Adrenal gland (tissue), 12 donors: ENCODE results near the gene TMED7. TPM values are rescaled to one million over a fixed set of nuclear protein-coding genes. Genes with fewer than 3 reads are reported as not detected.

Experiments
- DNase-seq, 7 donors: peaks; one replicate each; pipeline ENCODE4 v3.0.0-alpha.2; 2019 to 2020
- H3K27ac ChIP-seq, 5 donors: fragments of 200-600 bp; sonication (generic) in 4 of 5; 1 replicate in 3 of 5; 2 replicates in 2 of 5; pipeline versions ENCODE4 v1.5.1 to v1.8.0; 2016 to 2020; ENCODE audit warnings: mild to moderate bottlenecking in 1 of 5
- H3K27me3 ChIP-seq: fragments of 200-600 bp; 2 replicates; pipeline ENCODE4 v1.8.0; 2021
- H3K36me3 ChIP-seq, 2 donors: fragments of 200-600 bp; replicated peaks in 1 of 2; 1 replicate in 1 of 2; 2 replicates in 1 of 2; pipeline versions ENCODE4 v1.5.1 to v1.8.0; 2018 to 2022
- H3K4me1 ChIP-seq, 2 donors: fragments of 200-600 bp; replicated peaks in 1 of 2; 1 replicate in 1 of 2; 2 replicates in 1 of 2; pipeline versions ENCODE4 v1.5.1 to v1.8.0; 2018 to 2021
- H3K4me3 ChIP-seq, 4 donors: fragments of 200-600 bp; sonication (generic) in 3 of 4; one replicate each; pipeline ENCODE4 v1.5.1; 2016 to 2018
- H3K9me3 ChIP-seq, 3 donors: fragments of 200-600 bp; sonication (generic) in 1 of 3; replicated peaks in 1 of 3; 1 replicate in 2 of 3; 2 replicates in 1 of 3; pipeline versions ENCODE4 v1.5.1 to v1.8.0; 2016 to 2021
- CTCF ChIP-seq, 6 experiments: fragments of 450-650 bp in 4 of 6; fragments of 200-600 bp in 2 of 6; sonication (generic) in 1 of 6; IDR thresholded peaks; 1 replicate in 5 of 6; 2 replicates in 1 of 6; pipeline versions ENCODE4 v1.5.1 to v1.8.0; 2016 to 2021; ENCODE audit warnings: antibody characterized with exemption in 6 of 6, mild to moderate bottlenecking in 2 of 6, moderate library complexity in 1 of 6
- POLR2A ChIP-seq, 2 donors: fragments of 450-650 bp; IDR thresholded peaks; one replicate each; pipeline ENCODE4 v1.6.1; 2017; ENCODE audit warnings: antibody characterized with exemption in 2 of 2, mild to moderate bottlenecking in 2 of 2, moderate library complexity in 1 of 2
- WGBS, 4 donors: extraction: QIAGEN DNeasy Blood & Tissue Kit in 2 of 4; methylation state at CpG; one replicate each; pipeline versions ENCODE4 v1.1.5 to v1.1.7; 2013 to 2017; 5-methylcytosine and 5-hydroxymethylcytosine counted together
- intact Hi-C, 2 donors: fragments of 100-400 bp; cut with DNase I; formaldehyde crosslinking; loops; one replicate each; pipeline versions ENCODE4 v1.14.1 to v1.15.0; 2022 to 2023
- polyA plus RNA-seq, 3 donors: library from polyadenylated mRNA; stranded (reverse); fragments of 200-250 nt in 2 of 3; fragments of 350-450 nt in 1 of 3; fragmentation: Illumina TruSeq in 1 of 3; extraction: RNeasy Lipid Tissue Mini Kit (QIAGEN cat#74804) in 1 of 3; gene quantifications; one replicate each; pipeline ENCODE4 v1.2.3, GENCODE V29; 2013 to 2014
- total RNA-seq, 9 donors: library from RNA; depleted of rRNA in 4 of 9; stranded (reverse); fragments of >200 nt in 4 of 9; fragments of 120-200 nt in 1 of 9; fragmentation: NEBNext Ultra II Directional in 1 of 9; extraction: Animal tissue kit (Norgen Biotek cat#: 25700) in 1 of 9; gene quantifications; one replicate each; pipeline versions ENCODE4 v1.1.0 to v1.2.4, GENCODE V29; 2013 to 2023
- donor health status: healthy with polysubstance abuse.
- donor health status: Bipolar disorder and iron deficiency.
- donor health status: DM: yes; HTN: yes; CAD: no.
- donor health status: DM: no; HTN: no; CAD: no.
- donor health status: DM: no; HTN: no; CAD: no.
- donor health status: DM: yes; HTN: yes; CAD: no.

Gene TMED7
- total and polyA plus RNA-seq, 12 donors, result 9.3 to 205 (median 87.2) TPM

- no peak for DNase-seq
- no peaks in the 10 kb centered on the region for H3K27me3 ChIP-seq
- intact Hi-C loops, result no loop called here
- H3K4me3 ChIP-seq, result no peak overlapping the region
- no peak overlapping the region for H3K27ac ChIP-seq
- peaks cover 0 to 18% of the 10 kb centered on the region in 2 donors for H3K36me3 ChIP-seq
- WGBS, 4 donors, result 96 to 99% (median 97%) methylated on average over 5 of the region's 5 CpGs
- no peak for TF ChIP-seq CTCF (IDR thresholded peaks at IDR 0.05)
- no peak for TF ChIP-seq POLR2A (IDR thresholded peaks at IDR 0.05)
- no peaks in the 10 kb centered on the region for H3K9me3 ChIP-seq
- peaks cover 10 to 21% of the 10 kb centered on the region in 2 donors for H3K4me1 ChIP-seq
These were observed 14.0 kb downstream of the TMED7 start for GRCh38 chr5:115611873-115612272.

DNA sequence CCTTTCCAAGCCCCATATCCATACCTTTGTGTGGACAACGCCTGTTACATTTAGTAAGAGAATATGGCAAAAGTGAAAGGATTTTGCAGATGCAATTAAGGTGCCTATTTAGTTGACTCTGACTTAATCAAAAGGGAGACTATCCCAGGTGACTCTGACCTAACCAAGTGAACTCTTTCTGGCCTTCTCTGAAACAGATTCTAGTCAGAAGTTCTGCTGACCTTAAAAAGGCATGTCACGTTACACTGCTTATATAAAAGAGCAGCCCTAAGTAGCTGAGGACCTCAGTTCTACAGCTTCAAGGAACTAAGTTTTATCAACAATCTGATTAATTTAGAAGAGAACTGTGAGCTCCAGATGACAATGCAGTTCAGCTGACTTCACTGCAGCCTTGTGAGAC, 17.9 kb downstream of the TMED7 start:
- no peak for DNase-seq
- TF ChIP-seq CTCF (IDR thresholded peaks at IDR 0.05), result no peak
- Histone ChIP-seq H3K4me3 (no peak overlapping the region), H3K27me3 (no peaks in the 10 kb centered on the region), H3K4me1 (peaks cover 0 to 18% of the 10 kb centered on the region in 2 donors), H3K27ac (no peak overlapping the region), H3K36me3 (no peaks in the 10 kb centered on the region), H3K9me3 (no peaks in the 10 kb centered on the region)
- intact Hi-C loops, result no loop called here
- 76 to 87% (median 82%) methylated on average over 2 of the region's 2 CpGs for WGBS, 4 donors

DNA sequence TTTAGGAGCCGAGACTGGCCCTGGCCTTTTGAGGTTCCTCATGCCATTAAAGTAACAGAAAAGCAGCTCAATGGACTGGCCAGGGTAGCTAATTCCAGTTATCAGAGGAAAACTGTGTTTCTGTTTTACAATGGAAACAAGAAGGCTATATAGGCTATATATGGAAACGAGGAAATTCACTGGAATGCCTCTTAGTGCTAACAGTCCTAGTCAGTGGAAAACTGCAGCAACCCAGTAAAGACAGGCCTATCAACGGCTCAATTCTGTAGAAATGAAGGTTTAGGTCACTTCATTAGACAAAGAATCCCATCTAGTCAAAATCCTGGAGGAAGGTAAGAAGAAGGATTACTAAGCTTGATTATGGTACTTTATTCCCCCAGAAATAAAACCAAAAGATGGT, 20.4 kb downstream of the TMED7 start:
- Histone ChIP-seq H3K27ac (no peak overlapping the region), H3K36me3 (no peaks in the 10 kb centered on the region)
- WGBS, 4 donors, result 89 to 93% (median 91%) methylated on average over 3 of the region's 3 CpGs

GRCh38 chr5:115602591-115603125, 23.2 kb downstream of the TMED7 start:
- Histone ChIP-seq H3K4me3 (peak overlapping the region in 2 of 4 donors; percentile 61 to 96), H3K27ac (peak overlapping the region in 4 of 5 donors; percentile 89 to 97 (median 94)), H3K36me3 (no peaks in the 10 kb centered on the region), H3K4me1 (peaks cover 0 to 39% of the 10 kb centered on the region in 2 donors), H3K27me3 (no peaks in the 10 kb centered on the region), H3K9me3 (no peaks in the 10 kb centered on the region)
- 30 to 38% (median 37%) methylated on average over 11 of the region's 11 CpGs for WGBS, 4 donors
- intact Hi-C loops, result no loop called here
- TF ChIP-seq POLR2A (IDR thresholded peaks at IDR 0.05), result no peak
- TF ChIP-seq CTCF (IDR thresholded peaks at IDR 0.05), result no peak
- DNase-seq, result no peak

More for the DNA sequence above, 20.4 kb downstream of the TMED7 start:
- no peak for TF ChIP-seq POLR2A (IDR thresholded peaks at IDR 0.05)
- no peak for TF ChIP-seq CTCF (IDR thresholded peaks at IDR 0.05)
- Histone ChIP-seq H3K27me3 (no peaks in the 10 kb centered on the region), H3K9me3 (no peaks in the 10 kb centered on the region), H3K4me3 (no peak overlapping the region), H3K4me1 (peaks cover 0 to 34% of the 10 kb centered on the region in 2 donors)
- intact Hi-C loops, result no loop called here
- no peak for DNase-seq
